OCI-LY7 (cell line): ENCODE results near the gene CCSER2.

Experiments
- CTCF ChIP-seq: fragments of 200-600 bp; sonication (generic); conservative IDR thresholded peaks from 2 replicates; pipeline ENCODE4 v1.5.1; 2014; ENCODE audit warnings: mild to moderate bottlenecking, antibody characterized with exemption, low read length, moderate library complexity, mixed read lengths
- EZH2phosphoT487 ChIP-seq: fragments of 200-600 bp; sonication (generic); IDR thresholded peaks from 2 replicates; pipeline ENCODE4 v1.6.1; 2018; ENCODE audit warnings: low read depth, borderline replicate concordance, mild to moderate bottlenecking, mixed run types, antibody characterized with exemption, low read length, moderate library complexity, mixed read lengths

DNA sequence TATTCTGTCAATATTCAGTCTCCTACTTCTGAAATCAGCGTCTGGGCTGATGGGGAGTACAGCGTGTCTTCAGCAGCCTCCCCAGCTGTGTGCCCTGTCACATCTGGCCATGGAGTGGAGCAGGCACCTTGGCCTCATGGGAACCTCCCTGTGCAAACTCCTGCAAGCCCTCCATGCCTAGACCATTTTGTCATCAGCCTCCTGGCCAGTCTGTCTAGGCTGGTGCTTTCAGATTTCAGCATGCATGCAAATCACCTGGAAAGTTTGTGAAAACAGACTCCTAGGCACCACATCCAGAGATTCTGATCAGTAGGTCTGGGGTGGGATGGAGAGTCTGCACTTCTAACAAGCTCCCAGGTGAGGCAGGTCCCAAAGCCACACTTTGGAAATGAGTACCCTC is 26.2 kb upstream of the CCSER2 start:
- TF ChIP-seq CTCF (no peak), EZH2phosphoT487 (no peak)
